ENCODE data around the gene ERGIC1.
"Not testable (repeated sequence)": the region's sequence is repeated elsewhere in the genome, so short reads cannot be mapped to it uniquely, and the experiment has no call there.

The ERGIC1 gene

GRCh38 chr5:172858511-172858989 is 24.5 kb downstream of the ERGIC1 start:
- WGBS, 2 experiments (ENCODE audit: insufficient coverage in 2 of 2) = 93% methylated on average over 12 of the region's 12 CpGs
- peak overlapping the region; percentile 29 for H3K27ac ChIP-seq (ENCODE audit: low read depth, low read length, severe bottlenecking)
- H3K4me3 ChIP-seq (ENCODE audit: extremely low read depth, insufficient read depth, low read length, poor library complexity, severe bottlenecking) = no peak overlapping the region
- H3K36me3 ChIP-seq (ENCODE audit: control insufficient read depth, insufficient read depth, low read length) = peaks cover 44% of the 10 kb centered on the region
- no peaks in the 10 kb centered on the region for H3K9me3 ChIP-seq (ENCODE audit: control insufficient read depth, low read length)
- peaks cover 29% of the 10 kb centered on the region for H3K4me1 ChIP-seq (ENCODE audit: control insufficient read depth, insufficient read depth, low read length, poor library complexity, severe bottlenecking)

- Histone ChIP-seq H3K27ac (ENCODE audit: low read depth, low read length, severe bottlenecking) (peak overlapping the region; percentile 29), H3K4me1 (ENCODE audit: control insufficient read depth, insufficient read depth, low read length, poor library complexity, severe bottlenecking) (peaks cover 27% of the 10 kb centered on the region)
- WGBS, 2 experiments (ENCODE audit: insufficient coverage in 2 of 2) = 86 to 90% methylated on average over 10 to 13 of the region's 15 CpGs
Measured at GRCh38 chr5:172858990-172859811, 25.1 kb downstream of the ERGIC1 start.

GRCh38 chr5:172859966-172860365 is 25.9 kb downstream of the ERGIC1 start:
- WGBS, 2 experiments (ENCODE audit: insufficient coverage in 2 of 2) = 97% methylated on average over 2 of the region's 4 CpGs; no CpG with 5 or more reads in 1 of the 2 experiments
- Histone ChIP-seq H3K4me1 (ENCODE audit: control insufficient read depth, insufficient read depth, low read length, poor library complexity, severe bottlenecking) (peaks cover 27% of the 10 kb centered on the region), H3K36me3 (ENCODE audit: control insufficient read depth, insufficient read depth, low read length) (peaks cover 36% of the 10 kb centered on the region), H3K27ac (ENCODE audit: low read depth, low read length, severe bottlenecking) (no peak overlapping the region), H3K9me3 (ENCODE audit: control insufficient read depth, low read length) (no peaks in the 10 kb centered on the region), H3K4me3 (ENCODE audit: extremely low read depth, insufficient read depth, low read length, poor library complexity, severe bottlenecking) (no peak overlapping the region)

More at GRCh38 chr5:172858990-172859811, 25.1 kb downstream of the ERGIC1 start:
- peaks cover 44% of the 10 kb centered on the region for H3K36me3 ChIP-seq (ENCODE audit: control insufficient read depth, insufficient read depth, low read length)
- no peak overlapping the region for H3K4me3 ChIP-seq (ENCODE audit: extremely low read depth, insufficient read depth, low read length, poor library complexity, severe bottlenecking)
- no peaks in the 10 kb centered on the region for H3K9me3 ChIP-seq (ENCODE audit: control insufficient read depth, low read length)

- Histone ChIP-seq H3K4me1 (ENCODE audit: control insufficient read depth, insufficient read depth, low read length, poor library complexity, severe bottlenecking) (peaks cover 27% of the 10 kb centered on the region), H3K27ac (ENCODE audit: low read depth, low read length, severe bottlenecking) (no peak overlapping the region), H3K4me3 (ENCODE audit: extremely low read depth, insufficient read depth, low read length, poor library complexity, severe bottlenecking) (no peak overlapping the region), H3K9me3 (ENCODE audit: control insufficient read depth, low read length) (no peaks in the 10 kb centered on the region), H3K36me3 (ENCODE audit: control insufficient read depth, insufficient read depth, low read length) (peaks cover 30% of the 10 kb centered on the region)
- 92 to 97% methylated on average over 22 of the region's 24 CpGs for WGBS, 2 experiments (ENCODE audit: insufficient coverage in 2 of 2)
Measured at GRCh38 chr5:172860520-172861443, 26.7 kb downstream of the ERGIC1 start.

- Histone ChIP-seq H3K36me3 (ENCODE audit: control insufficient read depth, insufficient read depth, low read length) (peaks cover 24% of the 10 kb centered on the region), H3K9me3 (ENCODE audit: control insufficient read depth, low read length) (no peaks in the 10 kb centered on the region), H3K27ac (ENCODE audit: low read depth, low read length, severe bottlenecking) (no peak overlapping the region), H3K4me1 (ENCODE audit: control insufficient read depth, insufficient read depth, low read length, poor library complexity, severe bottlenecking) (peaks cover 27% of the 10 kb centered on the region), H3K4me3 (ENCODE audit: extremely low read depth, insufficient read depth, low read length, poor library complexity, severe bottlenecking) (no peak overlapping the region)
- 92 to 96% methylated on average over 5 of the region's 5 CpGs for WGBS, 2 experiments (ENCODE audit: insufficient coverage in 2 of 2)
Measured at GRCh38 chr5:172861461-172861860, 27.4 kb downstream of the ERGIC1 start.

GRCh38 chr5:172862165-172862801 is 28.2 kb downstream of the ERGIC1 start:
- H3K9me3 ChIP-seq (ENCODE audit: control insufficient read depth, low read length) = no peaks in the 10 kb centered on the region
- 88% methylated on average over 3 of the region's 5 CpGs; no CpG with 5 or more reads in 1 of the 2 experiments for WGBS, 2 experiments (ENCODE audit: insufficient coverage in 2 of 2)
- no peak overlapping the region for H3K4me3 ChIP-seq (ENCODE audit: extremely low read depth, insufficient read depth, low read length, poor library complexity, severe bottlenecking)
- peaks cover 16% of the 10 kb centered on the region for H3K36me3 ChIP-seq (ENCODE audit: control insufficient read depth, insufficient read depth, low read length)
- peaks cover 32% of the 10 kb centered on the region for H3K4me1 ChIP-seq (ENCODE audit: control insufficient read depth, insufficient read depth, low read length, poor library complexity, severe bottlenecking)
- H3K27ac ChIP-seq (ENCODE audit: low read depth, low read length, severe bottlenecking) = no peak overlapping the region

GRCh38 chr5:172864171-172864570 is 30.1 kb downstream of the ERGIC1 start:
- not testable (repeated sequence) for H3K4me3 ChIP-seq (ENCODE audit: extremely low read depth, insufficient read depth, low read length, poor library complexity, severe bottlenecking); H3K9me3 ChIP-seq (ENCODE audit: control insufficient read depth, low read length); H3K27ac ChIP-seq (ENCODE audit: low read depth, low read length, severe bottlenecking)
- peaks cover 39% of the 10 kb centered on the region for H3K4me1 ChIP-seq (ENCODE audit: control insufficient read depth, insufficient read depth, low read length, poor library complexity, severe bottlenecking)
- 89 to 100% methylated on average over 3 of the region's 4 CpGs for WGBS, 2 experiments (ENCODE audit: insufficient coverage in 2 of 2)
- peaks cover 12% of the 10 kb centered on the region for H3K36me3 ChIP-seq (ENCODE audit: control insufficient read depth, insufficient read depth, low read length)

- peaks cover 40% of the 10 kb centered on the region for H3K4me1 ChIP-seq (ENCODE audit: control insufficient read depth, insufficient read depth, low read length, poor library complexity, severe bottlenecking)
- 86 to 93% methylated on average over 3 to 7 of the region's 7 CpGs for WGBS, 2 experiments (ENCODE audit: insufficient coverage in 2 of 2)
Measured at GRCh38 chr5:172864747-172865146, 30.7 kb downstream of the ERGIC1 start.

GRCh38 chr5:172866378-172866777 is 32.3 kb downstream of the ERGIC1 start:
- 86 to 95% methylated on average over 3 to 4 of the region's 4 CpGs for WGBS, 2 experiments (ENCODE audit: insufficient coverage in 2 of 2)
- no peaks in the 10 kb centered on the region for H3K9me3 ChIP-seq (ENCODE audit: control insufficient read depth, low read length)
- no peak overlapping the region for H3K27ac ChIP-seq (ENCODE audit: low read depth, low read length, severe bottlenecking)
- H3K36me3 ChIP-seq (ENCODE audit: control insufficient read depth, insufficient read depth, low read length) = peaks cover 7% of the 10 kb centered on the region
- no peak overlapping the region for H3K4me3 ChIP-seq (ENCODE audit: extremely low read depth, insufficient read depth, low read length, poor library complexity, severe bottlenecking)
- H3K4me1 ChIP-seq (ENCODE audit: control insufficient read depth, insufficient read depth, low read length, poor library complexity, severe bottlenecking) = peaks cover 55% of the 10 kb centered on the region

More at GRCh38 chr5:172864747-172865146, 30.7 kb downstream of the ERGIC1 start:
- H3K9me3 ChIP-seq (ENCODE audit: control insufficient read depth, low read length) = no peaks in the 10 kb centered on the region
- peaks cover 12% of the 10 kb centered on the region for H3K36me3 ChIP-seq (ENCODE audit: control insufficient read depth, insufficient read depth, low read length)
- no peak overlapping the region for H3K27ac ChIP-seq (ENCODE audit: low read depth, low read length, severe bottlenecking)
- no peak overlapping the region for H3K4me3 ChIP-seq (ENCODE audit: extremely low read depth, insufficient read depth, low read length, poor library complexity, severe bottlenecking)
